SK-N-SH (cell line): ENCODE data around the gene CYREN.

Experiments
- RAD21 ChIP-seq: IDR thresholded peaks from 2 replicates; pipeline ENCODE4 v1.6.1; 2012; ENCODE audit warnings: mild to moderate bottlenecking, low read length
- TF ChIP-seq, protein P1 (sequence below): IDR thresholded peaks from 2 replicates; pipeline ENCODE4 v1.6.1; 2012; ENCODE audit warnings: mild to moderate bottlenecking, low read depth, low read length, moderate library complexity

- TF ChIP-seq, protein P1, sequence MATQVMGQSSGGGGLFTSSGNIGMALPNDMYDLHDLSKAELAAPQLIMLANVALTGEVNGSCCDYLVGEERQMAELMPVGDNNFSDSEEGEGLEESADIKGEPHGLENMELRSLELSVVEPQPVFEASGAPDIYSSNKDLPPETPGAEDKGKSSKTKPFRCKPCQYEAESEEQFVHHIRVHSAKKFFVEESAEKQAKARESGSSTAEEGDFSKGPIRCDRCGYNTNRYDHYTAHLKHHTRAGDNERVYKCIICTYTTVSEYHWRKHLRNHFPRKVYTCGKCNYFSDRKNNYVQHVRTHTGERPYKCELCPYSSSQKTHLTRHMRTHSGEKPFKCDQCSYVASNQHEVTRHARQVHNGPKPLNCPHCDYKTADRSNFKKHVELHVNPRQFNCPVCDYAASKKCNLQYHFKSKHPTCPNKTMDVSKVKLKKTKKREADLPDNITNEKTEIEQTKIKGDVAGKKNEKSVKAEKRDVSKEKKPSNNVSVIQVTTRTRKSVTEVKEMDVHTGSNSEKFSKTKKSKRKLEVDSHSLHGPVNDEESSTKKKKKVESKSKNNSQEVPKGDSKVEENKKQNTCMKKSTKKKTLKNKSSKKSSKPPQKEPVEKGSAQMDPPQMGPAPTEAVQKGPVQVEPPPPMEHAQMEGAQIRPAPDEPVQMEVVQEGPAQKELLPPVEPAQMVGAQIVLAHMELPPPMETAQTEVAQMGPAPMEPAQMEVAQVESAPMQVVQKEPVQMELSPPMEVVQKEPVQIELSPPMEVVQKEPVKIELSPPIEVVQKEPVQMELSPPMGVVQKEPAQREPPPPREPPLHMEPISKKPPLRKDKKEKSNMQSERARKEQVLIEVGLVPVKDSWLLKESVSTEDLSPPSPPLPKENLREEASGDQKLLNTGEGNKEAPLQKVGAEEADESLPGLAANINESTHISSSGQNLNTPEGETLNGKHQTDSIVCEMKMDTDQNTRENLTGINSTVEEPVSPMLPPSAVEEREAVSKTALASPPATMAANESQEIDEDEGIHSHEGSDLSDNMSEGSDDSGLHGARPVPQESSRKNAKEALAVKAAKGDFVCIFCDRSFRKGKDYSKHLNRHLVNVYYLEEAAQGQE, result no peak
- no peak for TF ChIP-seq RAD21
Observed at GRCh38 chr7:135117096-135117495, 53.4 kb downstream of the CYREN start.
